GM12878 (cell line): Measurements from ENCODE around the gene ANXA5.

Source experiments
- BRCA1 ChIP-seq: IDR thresholded peaks from 2 replicates; pipeline ENCODE4 v1.6.1; 2011; ENCODE audit warnings: low read depth, low read length, improper control_type of control experiment
- CHD2 ChIP-seq: IDR thresholded peaks from 2 replicates; pipeline ENCODE4 v1.6.1; 2011; ENCODE audit warnings: low read depth, low read length, improper control_type of control experiment, borderline replicate concordance
- HDAC6 ChIP-seq: fragments of 200-600 bp; sonication (generic); IDR thresholded peaks from one replicate; pipeline ENCODE4 v1.8.0; 2017; ENCODE audit warnings: antibody characterized with exemption; ENCODE audit not compliant: unreplicated experiment
- MAX ChIP-seq: IDR thresholded peaks from 2 replicates; pipeline ENCODE4 v1.6.1; 2012; ENCODE audit warnings: low read depth, low read length, improper control_type of control experiment
- MXI1 ChIP-seq: fragments of 150-350 bp; IDR thresholded peaks from 2 replicates; pipeline ENCODE4 v1.6.1; 2011; ENCODE audit warnings: low read depth, mild to moderate bottlenecking, inconsistent platforms, low read length, improper control_type of control experiment
- POLR2A ChIP-seq: IDR thresholded peaks from 2 replicates; pipeline ENCODE4 v1.6.1; 2011; ENCODE audit warnings: low read depth, mild to moderate bottlenecking, low read length
- SMARCA5 ChIP-seq: fragments of 450-650 bp; IDR thresholded peaks from 2 replicates; pipeline ENCODE4 v1.6.1; 2017; ENCODE audit warnings: mild to moderate bottlenecking

DNA sequence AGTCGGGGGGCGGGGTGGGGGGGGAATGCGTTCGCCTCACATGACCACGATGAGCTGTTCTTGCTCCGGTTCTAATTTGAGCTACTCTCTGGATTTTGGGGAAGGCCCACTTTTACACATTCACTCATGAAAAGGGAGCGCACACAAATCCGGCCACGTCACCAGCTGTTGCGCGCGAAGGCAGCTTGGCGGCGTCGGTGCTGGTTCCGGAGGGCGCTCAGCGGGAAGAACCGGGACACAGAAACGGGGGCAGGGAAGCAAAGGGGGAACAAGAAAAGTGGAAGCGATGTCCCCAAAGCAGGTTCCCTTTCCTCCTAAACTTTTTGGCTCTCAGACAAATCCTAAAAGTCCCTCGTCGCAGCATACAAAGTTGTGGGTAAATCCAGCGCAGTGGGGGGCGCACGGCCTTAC lies 605 bp downstream of the ANXA5 start:
- no peak for TF ChIP-seq MAX
- no peak for TF ChIP-seq BRCA1
- no peak for TF ChIP-seq POLR2A
- no peak for TF ChIP-seq CHD2
- TF ChIP-seq HDAC6, result peak; percentile 34
- TF ChIP-seq SMARCA5, result no peak
- no peak for TF ChIP-seq MXI1
